Measurements from ENCODE around the gene ZNF143.
A peak's percentile ranks its signal among the peaks of the same experiment; 100 is the strongest.

ZNF143 gene

GRCh38 chr11:9576701-9577381 is 116.0 kb downstream of the ZNF143 start:
- TF ChIP-seq CTCF (IDR thresholded peaks at IDR 0.05; ENCODE audit: poor library complexity, severe bottlenecking), result no peak
- ATAC-seq (ENCODE audit: low read depth), result no peak
- Histone ChIP-seq H3K4me3 (ENCODE audit: severe bottlenecking) (peak overlapping the region; percentile 90), H3K27ac (ENCODE audit: poor library complexity, severe bottlenecking) (peak overlapping the region; percentile 85), H3K9me3 (ENCODE audit: severe bottlenecking) (no peaks in the 10 kb centered on the region), H3K27me3 (ENCODE audit: insufficient read depth, poor library complexity, severe bottlenecking) (no peaks in the 10 kb centered on the region), H3K4me1 (ENCODE audit: insufficient read depth, poor library complexity, severe bottlenecking) (peaks cover 25% of the 10 kb centered on the region), H3K36me3 (ENCODE audit: low read depth) (peaks cover 74% of the 10 kb centered on the region)
- DNase-seq (ENCODE audit: low spot score), result no peak

- Histone ChIP-seq H3K27me3 (ENCODE audit: insufficient read depth, poor library complexity, severe bottlenecking) (no peaks in the 10 kb centered on the region), H3K27ac (ENCODE audit: poor library complexity, severe bottlenecking) (peak overlapping the region; percentile 85), H3K9me3 (ENCODE audit: severe bottlenecking) (no peaks in the 10 kb centered on the region), H3K36me3 (ENCODE audit: low read depth) (peaks cover 81% of the 10 kb centered on the region), H3K4me1 (ENCODE audit: insufficient read depth, poor library complexity, severe bottlenecking) (peaks cover 25% of the 10 kb centered on the region), H3K4me3 (ENCODE audit: severe bottlenecking) (no peak overlapping the region)
- DNase-seq (ENCODE audit: low spot score) (no peak), ATAC-seq (ENCODE audit: low read depth) (no peak)
- TF ChIP-seq CTCF (IDR thresholded peaks at IDR 0.05; ENCODE audit: poor library complexity, severe bottlenecking), result no peak
These were observed 116.7 kb downstream of the ZNF143 start for GRCh38 chr11:9577556-9577955.

Data from RWPE2 (cell line).